ENCODE measurements around the gene SUGP1. TPM values are rescaled to one million over a fixed set of nuclear protein-coding genes. Genes with fewer than 3 reads are reported as not detected.
"Not testable (repeated sequence)": the region's sequence is repeated elsewhere in the genome, so short reads cannot be mapped to it uniquely, and the experiment has no call there.

Gene SUGP1
- total RNA-seq, 4 donors from 2014 or later: 16.1 to 40.2 (median 39.0) TPM

DNA sequence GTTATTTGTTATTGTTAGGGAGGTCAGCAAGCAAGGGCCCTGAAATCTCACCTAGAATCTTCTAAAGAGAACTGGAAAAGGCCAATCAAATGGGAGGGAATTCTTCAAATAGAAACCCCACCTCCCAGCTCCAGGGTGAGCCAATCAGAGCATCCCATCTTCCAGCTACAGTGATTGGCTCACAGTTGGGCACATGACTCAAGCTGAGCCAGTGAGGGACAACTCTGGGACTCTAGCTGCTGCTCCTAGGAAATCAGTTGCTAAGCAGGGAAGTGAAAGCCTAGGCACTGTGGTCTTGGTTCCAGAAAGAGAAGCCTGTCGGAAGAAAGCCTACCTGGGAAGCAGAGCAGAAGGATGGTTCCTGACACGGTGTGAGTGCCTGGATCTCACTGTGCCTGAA lies 60.6 kb downstream of the SUGP1 start:
- no peak for TF ChIP-seq POLR2A (IDR thresholded peaks at IDR 0.05)
- TF ChIP-seq, protein P1, sequence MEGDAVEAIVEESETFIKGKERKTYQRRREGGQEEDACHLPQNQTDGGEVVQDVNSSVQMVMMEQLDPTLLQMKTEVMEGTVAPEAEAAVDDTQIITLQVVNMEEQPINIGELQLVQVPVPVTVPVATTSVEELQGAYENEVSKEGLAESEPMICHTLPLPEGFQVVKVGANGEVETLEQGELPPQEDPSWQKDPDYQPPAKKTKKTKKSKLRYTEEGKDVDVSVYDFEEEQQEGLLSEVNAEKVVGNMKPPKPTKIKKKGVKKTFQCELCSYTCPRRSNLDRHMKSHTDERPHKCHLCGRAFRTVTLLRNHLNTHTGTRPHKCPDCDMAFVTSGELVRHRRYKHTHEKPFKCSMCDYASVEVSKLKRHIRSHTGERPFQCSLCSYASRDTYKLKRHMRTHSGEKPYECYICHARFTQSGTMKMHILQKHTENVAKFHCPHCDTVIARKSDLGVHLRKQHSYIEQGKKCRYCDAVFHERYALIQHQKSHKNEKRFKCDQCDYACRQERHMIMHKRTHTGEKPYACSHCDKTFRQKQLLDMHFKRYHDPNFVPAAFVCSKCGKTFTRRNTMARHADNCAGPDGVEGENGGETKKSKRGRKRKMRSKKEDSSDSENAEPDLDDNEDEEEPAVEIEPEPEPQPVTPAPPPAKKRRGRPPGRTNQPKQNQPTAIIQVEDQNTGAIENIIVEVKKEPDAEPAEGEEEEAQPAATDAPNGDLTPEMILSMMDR (IDR thresholded peaks at IDR 0.05): no peak
- H3K4me3 ChIP-seq (ENCODE audit: low read depth, poor library complexity, severe bottlenecking): no peak overlapping the region
- WGBS, 2 donors: 69 to 94% methylated on average over 2 of the region's 2 CpGs
- intact Hi-C loops (cut with DNase I; ENCODE audit: low total_unique reads): no loop called here
- DNase-seq (ENCODE audit: low spot score in 2 of 2): no peak

DNA sequence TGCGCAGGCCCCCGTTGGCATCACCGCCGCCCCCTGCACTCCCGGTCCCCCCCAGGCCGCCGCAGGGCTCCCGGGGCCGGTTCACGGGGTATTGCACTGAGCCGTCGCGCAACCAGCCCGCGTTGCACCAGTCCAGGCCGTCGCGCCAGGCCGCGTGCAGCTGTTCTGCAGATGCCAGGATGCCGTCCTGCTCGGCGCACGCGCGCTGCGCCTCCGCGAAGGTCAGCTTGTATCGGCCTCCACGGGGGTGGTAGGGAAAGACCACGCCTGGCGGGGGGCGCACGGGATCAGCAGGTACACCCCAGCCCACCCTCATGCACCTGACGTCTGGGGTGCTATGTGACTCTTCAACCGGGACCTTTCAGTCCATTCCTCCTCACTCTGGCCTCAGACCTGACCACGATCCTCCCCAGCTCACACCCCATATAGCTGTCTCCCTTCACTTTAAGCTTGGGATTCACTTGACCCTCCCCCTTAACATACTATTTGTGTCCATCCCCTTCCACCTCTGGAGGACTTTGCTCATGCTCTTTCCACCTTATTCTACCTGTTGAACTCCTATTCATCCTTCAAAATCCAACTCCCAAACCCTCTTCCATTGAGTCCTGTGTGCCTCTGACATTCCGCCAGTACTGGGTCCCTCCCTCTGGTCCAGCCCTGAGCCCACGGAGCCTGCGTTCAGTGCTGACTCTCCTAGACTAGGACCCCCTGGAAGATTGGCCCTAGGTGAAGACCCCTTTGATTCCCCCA lies 61.5 kb downstream of the SUGP1 start:
- H3K4me3 ChIP-seq (ENCODE audit: low read depth, poor library complexity, severe bottlenecking): no peak overlapping the region
- intact Hi-C loops (cut with DNase I; ENCODE audit: low total_unique reads): no loop called here
- no peak for DNase-seq (ENCODE audit: low spot score in 2 of 2)
- TF ChIP-seq, protein P1 (IDR thresholded peaks at IDR 0.05): no peak
- no peak for TF ChIP-seq POLR2A (IDR thresholded peaks at IDR 0.05)
- WGBS, 2 donors: 91 to 95% methylated on average over 41 of the region's 41 CpGs

DNA sequence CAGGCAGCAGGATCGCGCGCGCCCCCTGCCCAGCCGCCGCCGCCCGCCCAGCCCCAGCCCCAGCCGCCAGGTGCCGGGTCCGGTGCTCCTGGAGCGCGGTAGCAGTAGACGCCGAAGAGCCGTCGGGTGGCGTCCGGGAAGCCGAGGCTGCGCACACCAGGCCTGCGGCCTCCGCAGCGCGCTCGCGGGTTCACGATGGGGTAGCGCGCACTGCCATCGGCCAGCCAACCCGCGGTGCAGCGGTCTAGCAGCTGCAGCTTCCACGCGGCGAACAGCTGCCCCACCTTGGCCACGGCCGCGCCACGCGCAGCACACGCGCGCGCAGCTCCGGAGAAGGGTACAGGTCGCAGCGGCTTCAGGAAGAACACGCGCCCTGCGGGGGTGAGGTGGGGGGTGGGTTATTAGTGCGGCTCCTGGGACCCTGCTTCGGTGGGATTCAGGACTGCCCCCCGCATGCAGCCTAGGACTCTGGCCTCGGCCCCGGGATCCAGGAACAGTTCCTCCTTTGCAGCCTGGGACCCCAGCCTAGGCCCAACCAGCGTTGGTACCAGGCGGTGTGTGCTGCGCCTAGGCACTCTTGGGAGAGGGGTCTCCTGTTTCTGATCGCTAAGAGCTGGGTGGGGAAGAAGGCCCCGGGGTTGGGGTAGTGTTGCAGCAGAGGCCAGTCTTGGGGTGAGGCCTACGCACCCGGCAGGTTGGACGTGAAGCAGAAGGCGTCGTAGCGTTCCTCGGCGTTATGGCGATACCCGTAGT lies 62.3 kb downstream of the SUGP1 start:
- TF ChIP-seq, protein P1 (IDR thresholded peaks at IDR 0.05): no peak
- TF ChIP-seq POLR2A (IDR thresholded peaks at IDR 0.05): no peak
- no peak overlapping the region for H3K4me3 ChIP-seq (ENCODE audit: low read depth, poor library complexity, severe bottlenecking)
- intact Hi-C loops (cut with DNase I; ENCODE audit: low total_unique reads): no loop called here
- 89 to 93% methylated on average over 35 to 50 of the region's 72 CpGs for WGBS, 2 donors
- DNase-seq (ENCODE audit: low spot score in 2 of 2): no peak

DNA sequence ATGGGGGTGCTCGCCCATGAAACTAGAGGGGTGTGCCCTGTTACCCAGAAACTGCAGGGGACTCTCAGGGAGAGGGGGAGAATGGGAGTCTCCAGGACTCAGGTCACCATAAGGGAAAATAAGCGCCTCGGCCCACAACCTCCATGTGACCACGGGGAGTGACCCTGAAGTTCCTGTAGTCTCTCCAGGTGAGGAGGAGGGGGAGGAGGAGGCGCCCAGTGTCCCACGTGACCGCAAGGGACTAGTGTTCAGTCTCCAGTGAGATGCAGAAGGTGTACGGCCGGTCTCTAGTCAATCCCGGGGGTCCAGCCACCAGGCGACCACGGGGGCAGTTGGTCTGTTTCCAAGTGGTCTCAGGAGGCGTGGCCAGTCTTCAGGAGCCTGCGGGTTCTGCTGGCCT lies 63.2 kb downstream of the SUGP1 start:
- WGBS, 2 donors: 69 to 78% methylated on average over 12 to 14 of the region's 14 CpGs
- no peak for DNase-seq (ENCODE audit: low spot score in 2 of 2)
- intact Hi-C loops (cut with DNase I; ENCODE audit: low total_unique reads): no loop called here
- TF ChIP-seq POLR2A (IDR thresholded peaks at IDR 0.05): no peak
- TF ChIP-seq, protein P1 (IDR thresholded peaks at IDR 0.05): no peak
- no peak overlapping the region for H3K4me3 ChIP-seq (ENCODE audit: low read depth, poor library complexity, severe bottlenecking)

DNA sequence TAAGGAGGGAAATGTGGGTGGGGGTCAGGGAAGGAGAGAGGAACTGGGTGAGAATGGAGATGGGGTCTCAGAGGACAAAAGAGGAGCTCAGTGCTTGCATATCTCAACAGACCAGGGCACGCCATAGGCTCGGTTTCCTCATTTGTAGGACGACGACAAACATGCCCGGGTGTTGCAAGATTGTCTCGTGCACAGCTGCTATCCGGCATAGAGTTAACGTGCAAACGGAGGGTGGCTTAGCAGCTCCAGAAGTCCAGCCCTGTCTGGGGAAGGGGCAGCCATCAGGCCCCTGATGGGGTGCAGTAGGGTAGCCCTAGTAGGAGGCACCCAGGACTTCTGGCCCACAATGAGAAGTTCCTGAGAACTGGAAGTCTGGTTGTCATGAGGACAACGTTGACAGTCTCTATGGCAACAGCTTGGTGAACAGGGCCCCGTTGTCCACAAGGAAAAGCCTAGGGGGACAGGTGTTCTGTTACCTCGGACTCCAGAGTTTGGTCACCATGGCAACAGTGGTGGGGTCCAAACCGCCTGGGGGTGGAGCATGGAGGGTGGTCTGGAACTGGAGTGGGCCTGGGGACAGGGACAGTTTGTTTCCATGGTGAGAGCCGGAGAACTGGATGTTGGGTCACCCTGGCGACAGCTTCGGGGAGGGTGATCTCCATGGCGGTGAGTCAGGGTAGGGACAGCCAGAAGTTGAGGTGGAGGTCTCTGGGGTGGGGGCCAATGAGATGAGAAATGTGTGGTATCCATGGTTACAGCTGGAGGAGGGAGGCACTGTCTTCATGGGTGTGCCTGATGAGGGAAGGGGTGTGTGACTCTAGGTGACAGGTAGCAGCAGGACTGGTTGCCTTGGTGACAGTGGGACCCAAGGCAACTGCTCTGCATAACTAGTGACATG lies 64.0 kb downstream of the SUGP1 start:
- no peak overlapping the region for H3K4me3 ChIP-seq (ENCODE audit: low read depth, poor library complexity, severe bottlenecking)
- intact Hi-C loops (cut with DNase I; ENCODE audit: low total_unique reads): no loop called here
- DNase-seq (ENCODE audit: low spot score in 2 of 2): no peak
- 33 to 39% methylated on average over 17 of the region's 17 CpGs for WGBS, 2 donors
- TF ChIP-seq, protein P1 (IDR thresholded peaks at IDR 0.05): no peak
- no peak for TF ChIP-seq POLR2A (IDR thresholded peaks at IDR 0.05)

DNA sequence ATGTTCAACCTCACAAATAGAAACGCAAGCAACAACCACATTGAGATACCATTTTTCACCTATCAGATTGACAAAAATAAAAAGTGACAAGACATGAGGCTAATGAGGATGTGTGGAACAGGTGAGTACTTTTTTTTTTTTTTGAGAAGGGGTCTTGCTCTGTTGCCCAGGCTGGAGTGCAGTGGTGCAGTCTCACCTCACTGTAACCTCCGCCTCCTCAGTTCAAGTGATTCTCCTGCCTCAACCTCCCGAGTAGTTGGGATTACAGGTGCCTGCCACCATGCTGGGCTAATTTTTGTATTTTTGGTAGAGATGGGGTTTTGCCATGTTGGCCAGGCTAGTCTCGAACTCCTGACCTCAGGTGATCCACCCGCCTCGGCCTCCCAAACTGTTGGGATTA lies 66.9 kb downstream of the SUGP1 start:
- DNase-seq (ENCODE audit: low spot score in 2 of 2); intact Hi-C loops (cut with DNase I; ENCODE audit: low total_unique reads); H3K4me3 ChIP-seq (ENCODE audit: low read depth, poor library complexity, severe bottlenecking): not testable (repeated sequence)
- 87 to 88% methylated on average over 6 of the region's 6 CpGs for WGBS, 2 donors
